ENCODE data around the gene PPARG. TPM values are rescaled to one million over a fixed set of nuclear protein-coding genes. Genes with fewer than 3 reads are reported as not detected.

PPARG gene
- total and polyA plus RNA-seq, 2 of the 13 experiments (the other 11 are each of a cell fraction or from before 2014, with no cell fraction given): 13.9 to 58.3 TPM

- no peak overlapping the region for H3K4me3 ChIP-seq (replicated peaks in 1 of 3; ENCODE audit: insufficient read depth in 1 of 3, low read depth in 2 of 3, low read length in 3 of 3)
- ATAC-seq (no peak), DNase-seq (ENCODE audit: low spot score) (no peak), FAIRE-seq (no peak)
- no peak overlapping the region for H2AFZ ChIP-seq (ENCODE audit: low read length)
- no peaks in the 10 kb centered on the region for H4K20me1 ChIP-seq (ENCODE audit: insufficient read depth, low read length)
- BruUV-seq (replicated peaks): no TSS peak
- no peak overlapping the region for H3K9ac ChIP-seq (ENCODE audit: insufficient read depth, low read depth, low read length)
- H3K9me3 ChIP-seq (ENCODE audit: low read length): no peaks in the 10 kb centered on the region
- CTCF ChIA-PET (ENCODE audit: low intra/inter-chr PET ratio, low total read pairs): no interaction called here
- H3K27ac ChIP-seq (ENCODE audit: extremely low read length, insufficient read depth, low read length): peak overlapping the region; percentile 93
- H3K4me2 ChIP-seq (ENCODE audit: low read depth, low read length): no peak overlapping the region
- no peaks in the 10 kb centered on the region for H3K79me2 ChIP-seq (ENCODE audit: insufficient read depth, low read length)
- 92% methylated on average over 20 of the region's 20 CpGs for WGBS (ENCODE audit: low lambda C conversion rate)
- in situ Hi-C loops (cut with HindIII; ENCODE audit: extremely low pct_ligation_motif_present, low pct_unique_long_range_greater_than_20kb): no loop called here
- H3K27me3 ChIP-seq (ENCODE audit: control insufficient read depth in 1 of 2, insufficient read depth in 2 of 2, low read length in 2 of 2): no peaks in the 10 kb centered on the region
- H3K36me3 ChIP-seq (replicated peaks in 1 of 2; ENCODE audit: control insufficient read depth in 1 of 2, insufficient read depth in 2 of 2, low read length in 2 of 2): no peaks in the 10 kb centered on the region
- intact Hi-C loops (cut with micrococcal nuclease; ENCODE audit: unreplicated experiment): no loop called here
- POLR2A ChIA-PET: interaction anchor here (1.1 to 2.2 kb wide), 4 partner anchors 36 to 42 kb away, joined by 3 to 8 read pairs (median 5); partner anchors contain the start of gene TSEN2
- no peak for TF ChIP-seq GABPA (IDR thresholded peaks at IDR 0.05; ENCODE audit: low read depth, low read length)
- TF ChIP-seq GABPA (CRISPR knock-in tag; IDR thresholded peaks at IDR 0.05; ENCODE audit: low read depth): no peak
- no peak for TF ChIP-seq ZNF383 (CRISPR knock-in tag; IDR thresholded peaks at IDR 0.05; ENCODE audit: borderline replicate concordance)
- peak; percentile 8; the same call in 1 of the 2 replicates for TF ChIP-seq ZNF687 (CRISPR knock-in tag; IDR thresholded peaks at IDR 0.05)
- no peak for TF ChIP-seq EP300 (IDR thresholded peaks at IDR 0.05; ENCODE audit: low read depth in 2 of 2, low read length in 2 of 2)
- TF ChIP-seq EP300 (CRISPR knock-in tag; IDR thresholded peaks at IDR 0.05; ENCODE audit: borderline replicate concordance): no peak
- no peak for TF ChIP-seq ZBTB2 (CRISPR knock-in tag; IDR thresholded peaks at IDR 0.05; ENCODE audit: low read depth)
- TF ChIP-seq SOX6 (IDR thresholded peaks at IDR 0.05): no peak
- no peak for TF ChIP-seq SOX6 (CRISPR knock-in tag; IDR thresholded peaks at IDR 0.05)
- no peak for TF ChIP-seq NCOA2 (CRISPR knock-in tag; IDR thresholded peaks at IDR 0.05)
- no peak for TF ChIP-seq MIER3 (CRISPR knock-in tag; IDR thresholded peaks at IDR 0.05; ENCODE audit: borderline replicate concordance)
- peaks cover 35% of the 10 kb centered on the region for H3K4me1 ChIP-seq (ENCODE audit: insufficient read depth, low read length)
Observed at GRCh38 chr3:12442654-12443501, 154.0 kb downstream of the PPARG start.

Data from HepG2 (cell line).